ENCODE results near the gene DOC2B.
A peak's percentile ranks its signal among the peaks of the same experiment; 100 is the strongest.

GRCh38 chr17:214881-215331 is 33.5 kb upstream of the DOC2B start:
- TF ChIP-seq CTCF (IDR thresholded peaks at IDR 0.05 in 8 of 11, conservative IDR thresholded peaks at IDR 0.05 in 3 of 11) (no peak), POLR2AphosphoS5 (IDR thresholded peaks at IDR 0.05) (peak in 1 of 3 donors; percentile 22), POLR2A (IDR thresholded peaks at IDR 0.05) (no peak)
